C4-2B (cell line): ENCODE data around the gene PDE9A.

ENCODE experiments used
- ZFX ChIP-seq: fragments of 450-650 bp; IDR thresholded peaks from 2 replicates; pipeline ENCODE4 v1.6.1; 2017
- TF ChIP-seq, protein P1 (sequence below): fragments of 450-650 bp; conservative IDR thresholded peaks from 2 replicates; pipeline ENCODE4 v1.5.1; 2017; ENCODE audit warnings: mild to moderate bottlenecking

DNA sequence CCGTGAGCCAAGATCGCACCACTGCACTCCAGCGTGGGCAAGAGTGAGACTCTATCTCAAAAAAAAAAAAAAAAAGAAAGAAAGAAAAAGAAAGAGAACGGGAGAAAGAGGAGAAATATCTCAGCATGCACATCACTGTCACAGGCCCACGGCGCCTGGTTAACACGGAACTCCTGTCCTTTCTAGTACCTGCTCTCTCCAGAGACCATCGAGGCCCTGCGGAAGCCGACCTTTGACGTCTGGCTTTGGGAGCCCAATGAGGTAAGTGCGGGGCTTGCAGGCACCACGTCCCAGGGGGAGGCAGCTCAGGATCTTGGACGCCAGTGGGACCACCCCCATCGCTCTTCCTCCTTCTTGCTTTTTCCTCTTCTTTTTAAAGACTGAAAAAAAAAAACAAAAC is 100.4 kb downstream of the PDE9A start:
- TF ChIP-seq, protein P1, sequence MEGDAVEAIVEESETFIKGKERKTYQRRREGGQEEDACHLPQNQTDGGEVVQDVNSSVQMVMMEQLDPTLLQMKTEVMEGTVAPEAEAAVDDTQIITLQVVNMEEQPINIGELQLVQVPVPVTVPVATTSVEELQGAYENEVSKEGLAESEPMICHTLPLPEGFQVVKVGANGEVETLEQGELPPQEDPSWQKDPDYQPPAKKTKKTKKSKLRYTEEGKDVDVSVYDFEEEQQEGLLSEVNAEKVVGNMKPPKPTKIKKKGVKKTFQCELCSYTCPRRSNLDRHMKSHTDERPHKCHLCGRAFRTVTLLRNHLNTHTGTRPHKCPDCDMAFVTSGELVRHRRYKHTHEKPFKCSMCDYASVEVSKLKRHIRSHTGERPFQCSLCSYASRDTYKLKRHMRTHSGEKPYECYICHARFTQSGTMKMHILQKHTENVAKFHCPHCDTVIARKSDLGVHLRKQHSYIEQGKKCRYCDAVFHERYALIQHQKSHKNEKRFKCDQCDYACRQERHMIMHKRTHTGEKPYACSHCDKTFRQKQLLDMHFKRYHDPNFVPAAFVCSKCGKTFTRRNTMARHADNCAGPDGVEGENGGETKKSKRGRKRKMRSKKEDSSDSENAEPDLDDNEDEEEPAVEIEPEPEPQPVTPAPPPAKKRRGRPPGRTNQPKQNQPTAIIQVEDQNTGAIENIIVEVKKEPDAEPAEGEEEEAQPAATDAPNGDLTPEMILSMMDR: no peak
- TF ChIP-seq ZFX: no peak
